ENCODE data around the gene PANK4.
"Not testable (repeated sequence)": the region's sequence is repeated elsewhere in the genome, so short reads cannot be mapped to it uniquely, and the experiment has no call there.

- not testable (repeated sequence) for TF ChIP-seq POLR2A (IDR thresholded peaks at IDR 0.05; ENCODE audit: control extremely low read depth in 1 of 2, low read depth in 2 of 2, low read length in 2 of 2); FOSL1 (IDR thresholded peaks at IDR 0.05; ENCODE audit: insufficient read depth, low read depth, low read length); CEBPB (IDR thresholded peaks at IDR 0.05; ENCODE audit: low read depth, low read length)
- TF ChIP-seq, protein P1, sequence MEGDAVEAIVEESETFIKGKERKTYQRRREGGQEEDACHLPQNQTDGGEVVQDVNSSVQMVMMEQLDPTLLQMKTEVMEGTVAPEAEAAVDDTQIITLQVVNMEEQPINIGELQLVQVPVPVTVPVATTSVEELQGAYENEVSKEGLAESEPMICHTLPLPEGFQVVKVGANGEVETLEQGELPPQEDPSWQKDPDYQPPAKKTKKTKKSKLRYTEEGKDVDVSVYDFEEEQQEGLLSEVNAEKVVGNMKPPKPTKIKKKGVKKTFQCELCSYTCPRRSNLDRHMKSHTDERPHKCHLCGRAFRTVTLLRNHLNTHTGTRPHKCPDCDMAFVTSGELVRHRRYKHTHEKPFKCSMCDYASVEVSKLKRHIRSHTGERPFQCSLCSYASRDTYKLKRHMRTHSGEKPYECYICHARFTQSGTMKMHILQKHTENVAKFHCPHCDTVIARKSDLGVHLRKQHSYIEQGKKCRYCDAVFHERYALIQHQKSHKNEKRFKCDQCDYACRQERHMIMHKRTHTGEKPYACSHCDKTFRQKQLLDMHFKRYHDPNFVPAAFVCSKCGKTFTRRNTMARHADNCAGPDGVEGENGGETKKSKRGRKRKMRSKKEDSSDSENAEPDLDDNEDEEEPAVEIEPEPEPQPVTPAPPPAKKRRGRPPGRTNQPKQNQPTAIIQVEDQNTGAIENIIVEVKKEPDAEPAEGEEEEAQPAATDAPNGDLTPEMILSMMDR (IDR thresholded peaks at IDR 0.05; ENCODE audit: control extremely low read depth in 1 of 3, insufficient read depth in 1 of 3, low read depth in 1 of 3, low read length in 3 of 3) = not testable (repeated sequence)
Measured at GRCh38 chr1:2568187-2568816, 41.9 kb upstream of the PANK4 start.

Data from H1 (cell line).